GM12878 (cell line): ENCODE data around the gene MRPS12. TPM values are rescaled to one million over a fixed set of nuclear protein-coding genes. Genes with fewer than 3 reads are reported as not detected.

Source experiments
- ATAC-seq: fragments of 200-7000 bp; cut with Tn5 transposase; 3 replicates; pipeline ENCODE4 v1.9.1; 2020; ENCODE audit warnings: mild to moderate bottlenecking, moderate library complexity
- BruUV-seq: library from RNA; stranded (reverse); fragments of 400-500 nt; replicated peaks from 2 replicates; lab custom pipeline; 2021; lab: Mats Ljungman, UMichigan
- CTCF ChIA-PET: fragments of 300-600 bp; sonication (Branson Sonifier 250); formaldehyde crosslinking; extraction: SDS; loops from one replicate; lab custom pipeline; 2021; ENCODE audit warnings: inconsistent platforms; lab: Yijun Ruan, JAX
- POLR2A ChIA-PET: fragments of 350-600 bp; formaldehyde crosslinking; extraction: SDS; loops from one replicate; lab custom pipeline; 2021; ENCODE audit warnings: inconsistent platforms; lab: Charles Lee
- RAD21 ChIA-PET: fragments of 300-600 bp; sonication (Branson Sonifier 250); formaldehyde crosslinking; loops from one replicate; lab custom pipeline; 2023; ENCODE audit warnings: antibody characterized with exemption; ENCODE audit not compliant: unreplicated experiment; lab: Charles Lee
- SMC1A ChIA-PET: fragments of 300-600 bp; sonication (Branson Sonifier 250); formaldehyde crosslinking; loops from one replicate; lab custom pipeline; 2023; ENCODE audit not compliant: unreplicated experiment, uncharacterized antibody; lab: Charles Lee
- DNase-seq: peaks from one replicate; pipeline ENCODE4 v3.0.0-alpha.2; 2011; ENCODE audit warnings: low read depth, low spot score
- FAIRE-seq: peaks from 3 replicates; lab custom pipeline; 2011; peaks lifted over from hg19 to GRCh38; lab: Jason Lieb, UNC
- H2AFZ ChIP-seq: 2 replicates; pipeline ENCODE4 v1.6.0; 2011; ENCODE audit warnings: low read depth, low read length, control low read depth; ENCODE audit not compliant: control insufficient read depth
- H3K27ac ChIP-seq: 2 replicates; pipeline ENCODE4 v1.5.1; 2011; ENCODE audit warnings: control low read depth; ENCODE audit not compliant: control insufficient read depth, insufficient read depth
- H3K27me3 ChIP-seq, 2 experiments: replicated peaks in 1 of 2; 2 replicates each; pipeline versions ENCODE4 v1.6.0 to v1.6.1; 2011; ENCODE audit warnings: low read length in 1 of 2; ENCODE audit not compliant: control insufficient read depth in 2 of 2, insufficient read depth in 2 of 2
- H3K36me3 ChIP-seq, 2 experiments: 2 replicates each; pipeline ENCODE4 v1.5.1; 2011; ENCODE audit warnings: low read length in 1 of 2; ENCODE audit not compliant: control insufficient read depth in 2 of 2, insufficient read depth in 2 of 2
- H3K4me1 ChIP-seq: 2 replicates; pipeline ENCODE4 v1.6.1; 2011; ENCODE audit warnings: mild to moderate bottlenecking, low read length, moderate library complexity, mixed read lengths; ENCODE audit not compliant: control insufficient read depth, insufficient read depth
- H3K4me2 ChIP-seq: 2 replicates; pipeline ENCODE4 v1.6.0; 2011; ENCODE audit warnings: control low read depth; ENCODE audit not compliant: control insufficient read depth, insufficient read depth
- H3K4me3 ChIP-seq: fragments of 200-600 bp; sonication (generic); 2 replicates; pipeline ENCODE4 v1.5.1; 2016
- H3K79me2 ChIP-seq: 2 replicates; pipeline ENCODE4 v1.6.0; 2011; ENCODE audit warnings: low read length; ENCODE audit not compliant: control insufficient read depth, insufficient read depth
- H3K9ac ChIP-seq: 2 replicates; pipeline ENCODE4 v1.8.0; 2011; ENCODE audit warnings: low read length, control low read depth, mixed read lengths; ENCODE audit not compliant: control insufficient read depth, insufficient read depth
- H3K9me3 ChIP-seq: replicated peaks from 3 replicates; pipeline ENCODE4 v1.5.1; 2011; ENCODE audit warnings: mild to moderate bottlenecking, low read length; ENCODE audit not compliant: control insufficient read depth, insufficient read depth
- H4K20me1 ChIP-seq: 2 replicates; pipeline ENCODE4 v1.6.0; 2011; ENCODE audit not compliant: control insufficient read depth, insufficient read depth
- WGBS: methylation state at CpG from one replicate; pipeline ENCODE4 v1.1.6; 2016; ENCODE audit warnings: low lambda C conversion rate; ENCODE audit not compliant: insufficient replicate concordance, insufficient coverage; ENCODE audit errors: missing lambda C conversion rate; 5-methylcytosine and 5-hydroxymethylcytosine counted together
- in situ Hi-C: fragments of 300-500 bp; cut with MboI; formaldehyde crosslinking; loops from 9 replicates; pipeline ENCODE4 v1.14.3; 2018; ENCODE audit warnings: mixed read lengths
- intact Hi-C: fragments of 100-400 bp; cut with micrococcal nuclease; formaldehyde crosslinking; loops from one replicate; pipeline ENCODE4 v1.14.2; 2022; ENCODE audit not compliant: unreplicated experiment
- polyA plus RNA-seq, 11 experiments: library from polyadenylated mRNA; depleted of rRNA in 4 of 11; unstranded in 6 of 11; stranded (reverse) in 5 of 11; fragments of >200 nt; fragmentation: Nextera tagmentation in 4 of 11; fragmentation: Illumina TruSeq in 1 of 11; extraction: Ambion mirVana in 4 of 11; extraction: Trizol in 1 of 11; gene quantifications; 1 replicate in 1 of 11; 2 replicates in 10 of 11; pipeline versions ENCODE4 v1.2.1 to v1.2.3, GENCODE V29; 2011 to 2016; ENCODE audit warnings: inconsistent platforms in 2 of 11, missing spikeins in 2 of 11, low read depth in 1 of 11
- total RNA-seq, 4 experiments: library from RNA; depleted of rRNA in 3 of 4; stranded (reverse); fragments of >200 nt in 3 of 4; fragmentation: Illumina TruSeq in 1 of 4; extraction: Trizol in 1 of 4; gene quantifications; 2 replicates each; pipeline versions ENCODE4 v1.2.1 to v1.2.3, GENCODE V29; 2013 to 2021
- TF ChIP-seq, protein P1 (sequence below): fragments of 150-350 bp; IDR thresholded peaks from 2 replicates; pipeline ENCODE4 v1.6.1; 2014; ENCODE audit warnings: mild to moderate bottlenecking, low read depth, low read length

The MRPS12 gene
- total and polyA plus RNA-seq, 10 of the 15 experiments (the other 5 are each of a cell fraction or from before 2014, with no cell fraction given): 7.3 to 205 (median 77.3) TPM

DNA sequence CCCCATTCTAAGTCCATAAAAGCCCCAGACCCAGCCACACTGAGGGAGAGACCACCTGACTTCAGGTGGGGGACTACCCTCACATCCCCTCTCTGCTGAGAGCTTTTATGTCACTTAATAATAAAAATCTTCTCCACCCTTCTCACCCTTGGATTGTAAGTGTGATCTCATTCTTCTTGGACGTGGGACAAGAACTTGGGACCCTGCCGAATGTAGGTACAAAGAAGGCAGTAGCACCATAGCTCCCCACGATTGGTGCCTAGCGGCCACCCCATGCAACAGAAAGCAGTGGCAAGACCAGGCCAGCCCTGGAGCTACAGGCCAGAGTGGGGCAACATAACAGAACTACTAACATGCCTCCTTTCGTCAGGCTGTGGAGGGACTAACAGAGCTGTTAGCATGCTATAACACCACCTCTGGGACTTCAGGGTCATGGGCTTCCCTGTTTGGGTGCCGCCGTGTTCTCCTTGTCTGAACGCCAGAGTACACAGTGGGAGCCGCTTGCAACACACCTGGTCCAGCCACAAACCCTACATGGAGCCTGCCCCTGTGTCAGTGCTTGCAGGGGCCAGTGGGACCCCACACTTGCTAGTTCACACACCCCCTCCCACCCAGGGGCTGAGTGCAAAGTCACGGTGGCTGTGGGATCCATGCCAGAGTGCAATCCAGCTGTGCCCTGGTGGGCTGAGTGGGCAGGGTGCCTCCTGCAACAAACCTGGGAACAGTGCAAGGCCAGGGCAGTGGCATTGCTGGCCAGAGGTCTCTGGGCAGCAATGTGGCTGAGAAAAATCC is 50.0 kb downstream of the MRPS12 start:
- Histone ChIP-seq H3K4me2 (no peak overlapping the region), H3K27me3 (no peaks in the 10 kb centered on the region; a peak in 1 of 4 replicates), H3K79me2 (no peaks in the 10 kb centered on the region), H3K9ac (no peak overlapping the region)
- ChIA-PET POLR2A (interaction anchor here (0.7 to 1.4 kb wide), 3 partner anchors 10 to 30 kb away, joined by 3 to 4 read pairs (median 3); no protein-coding TSS in a partner anchor), RAD21 (interaction anchor here (1.1 kb wide), 1 partner anchor 14 kb away, joined by 3 read pairs; no protein-coding TSS in a partner anchor), SMC1A (no interaction called here)
- BruUV-seq: no TSS peak
- FAIRE-seq: no peak
- intact Hi-C loops: no loop called here
- TF ChIP-seq, protein P1, sequence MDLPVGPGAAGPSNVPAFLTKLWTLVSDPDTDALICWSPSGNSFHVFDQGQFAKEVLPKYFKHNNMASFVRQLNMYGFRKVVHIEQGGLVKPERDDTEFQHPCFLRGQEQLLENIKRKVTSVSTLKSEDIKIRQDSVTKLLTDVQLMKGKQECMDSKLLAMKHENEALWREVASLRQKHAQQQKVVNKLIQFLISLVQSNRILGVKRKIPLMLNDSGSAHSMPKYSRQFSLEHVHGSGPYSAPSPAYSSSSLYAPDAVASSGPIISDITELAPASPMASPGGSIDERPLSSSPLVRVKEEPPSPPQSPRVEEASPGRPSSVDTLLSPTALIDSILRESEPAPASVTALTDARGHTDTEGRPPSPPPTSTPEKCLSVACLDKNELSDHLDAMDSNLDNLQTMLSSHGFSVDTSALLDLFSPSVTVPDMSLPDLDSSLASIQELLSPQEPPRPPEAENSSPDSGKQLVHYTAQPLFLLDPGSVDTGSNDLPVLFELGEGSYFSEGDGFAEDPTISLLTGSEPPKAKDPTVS: no peak
- TF ChIP-seq, all 136 proteins: peak for 0
- H3K9me3 ChIP-seq: peaks cover 2% of the 10 kb centered on the region; the same call in 2 of the 3 replicates
- peaks cover 21% of the 10 kb centered on the region for H3K4me1 ChIP-seq
- CTCF ChIA-PET: no interaction called here
- DNase-seq (no peak), ATAC-seq (no peak)
- WGBS: 84% methylated on average over 10 of the region's 10 CpGs
- H3K27ac ChIP-seq: no peak overlapping the region
- no peaks in the 10 kb centered on the region for H3K36me3 ChIP-seq
- H3K4me3 ChIP-seq: no peak overlapping the region
- in situ Hi-C loops: no loop called here
- H2AFZ ChIP-seq: no peak overlapping the region
- H4K20me1 ChIP-seq: no peaks in the 10 kb centered on the region

Other genes with a start within 250 kb of the MRPS12 start
Only the 7 nearest of the 15 such genes appear.
- 319 and 322 TPM in 2 replicates for gene HNRNPL, start 81.0 kb upstream of the MRPS12 start, total RNA-seq (2014; rRNA removed)
- gene HNRNPL, start 81.0 kb upstream of the MRPS12 start, total RNA-seq (2014; rRNA removed; fragmentation: Illumina TruSeq; extraction: Trizol): 240 and 248 TPM in 2 replicates
- gene HNRNPL, start 81.0 kb upstream of the MRPS12 start, total RNA-seq (2021): 512 and 523 TPM in 2 replicates
- gene HNRNPL, start 81.0 kb upstream of the MRPS12 start, polyA plus RNA-seq (2011; rRNA removed): 278 and 395 TPM in 2 replicates
- gene HNRNPL, start 81.0 kb upstream of the MRPS12 start, polyA plus RNA-seq (2014; fragmentation: Illumina TruSeq; extraction: Trizol): 416 and 440 TPM in 2 replicates
- 10 to 100 TPM; 32.5 to 92.5 TPM for gene HNRNPL, start 81.0 kb upstream of the MRPS12 start, polyA plus RNA-seq (2014; fragmentation: Nextera tagmentation; extraction: Ambion mirVana)
- 241 and 268 TPM in 2 replicates for gene HNRNPL, start 81.0 kb upstream of the MRPS12 start, polyA plus RNA-seq (2014; rRNA removed)
- 100 to 1,000 TPM; 294 to 346 TPM for gene HNRNPL, start 81.0 kb upstream of the MRPS12 start, polyA plus RNA-seq (2016; fragmentation: Nextera tagmentation; extraction: Ambion mirVana)
- 50.8 and 55.1 TPM in 2 replicates for gene RINL, start 52.7 kb upstream of the MRPS12 start, total RNA-seq (2014; rRNA removed)
- gene RINL, start 52.7 kb upstream of the MRPS12 start, total RNA-seq (2014; rRNA removed; fragmentation: Illumina TruSeq; extraction: Trizol): 35.6 and 37.8 TPM in 2 replicates
- gene RINL, start 52.7 kb upstream of the MRPS12 start, total RNA-seq (2021): 51.3 and 54.9 TPM in 2 replicates
- gene RINL, start 52.7 kb upstream of the MRPS12 start, polyA plus RNA-seq (2011; rRNA removed): 44.4 and 64.2 TPM in 2 replicates
- gene RINL, start 52.7 kb upstream of the MRPS12 start, polyA plus RNA-seq (2014; fragmentation: Illumina TruSeq; extraction: Trizol): 29.7 and 36.4 TPM in 2 replicates
- gene RINL, start 52.7 kb upstream of the MRPS12 start, polyA plus RNA-seq (2014; fragmentation: Nextera tagmentation; extraction: Ambion mirVana): 10 to 100 TPM; 14.5 to 16.3 TPM
- 54.8 and 62.4 TPM in 2 replicates for gene RINL, start 52.7 kb upstream of the MRPS12 start, polyA plus RNA-seq (2014; rRNA removed)
- 10 to 100 TPM; 46.3 to 48.9 TPM for gene RINL, start 52.7 kb upstream of the MRPS12 start, polyA plus RNA-seq (2016; fragmentation: Nextera tagmentation; extraction: Ambion mirVana)
- 27.6 and 29.5 TPM in 2 replicates for gene SIRT2, start 31.3 kb upstream of the MRPS12 start, total RNA-seq (2014; rRNA removed)
- gene SIRT2, start 31.3 kb upstream of the MRPS12 start, total RNA-seq (2014; rRNA removed; fragmentation: Illumina TruSeq; extraction: Trizol): 14.6 and 15.9 TPM in 2 replicates
- 22.4 and 22.9 TPM in 2 replicates for gene SIRT2, start 31.3 kb upstream of the MRPS12 start, total RNA-seq (2021)
- gene SIRT2, start 31.3 kb upstream of the MRPS12 start, polyA plus RNA-seq (2011; rRNA removed): 16.5 and 38.7 TPM in 2 replicates
- gene SIRT2, start 31.3 kb upstream of the MRPS12 start, polyA plus RNA-seq (2014; fragmentation: Illumina TruSeq; extraction: Trizol): 16.3 and 25.4 TPM in 2 replicates
- gene SIRT2, start 31.3 kb upstream of the MRPS12 start, polyA plus RNA-seq (2014; fragmentation: Nextera tagmentation; extraction: Ambion mirVana): 1 to 10 TPM; 1.4 to 5.1 TPM
- gene SIRT2, start 31.3 kb upstream of the MRPS12 start, polyA plus RNA-seq (2014; rRNA removed): 21.4 and 25.5 TPM in 2 replicates
- gene SIRT2, start 31.3 kb upstream of the MRPS12 start, polyA plus RNA-seq (2016; fragmentation: Nextera tagmentation; extraction: Ambion mirVana): 10 to 100 TPM; 25.6 to 27.5 TPM
- gene NFKBIB, start 31.0 kb upstream of the MRPS12 start, total RNA-seq (2014; rRNA removed): 45.0 and 52.2 TPM in 2 replicates
- gene NFKBIB, start 31.0 kb upstream of the MRPS12 start, total RNA-seq (2014; rRNA removed; fragmentation: Illumina TruSeq; extraction: Trizol): 11.0 and 11.7 TPM in 2 replicates
- 47.6 and 54.6 TPM in 2 replicates for gene NFKBIB, start 31.0 kb upstream of the MRPS12 start, total RNA-seq (2021)
- gene NFKBIB, start 31.0 kb upstream of the MRPS12 start, polyA plus RNA-seq (2011; rRNA removed): 12.4 and 25.7 TPM in 2 replicates
- gene NFKBIB, start 31.0 kb upstream of the MRPS12 start, polyA plus RNA-seq (2014; fragmentation: Illumina TruSeq; extraction: Trizol): 3.7 and 8.6 TPM in 2 replicates
- gene NFKBIB, start 31.0 kb upstream of the MRPS12 start, polyA plus RNA-seq (2014; fragmentation: Nextera tagmentation; extraction: Ambion mirVana): 1 to 10 TPM; 1.2 to 4.3 TPM
- gene NFKBIB, start 31.0 kb upstream of the MRPS12 start, polyA plus RNA-seq (2014; rRNA removed): 60.9 and 74.0 TPM in 2 replicates
- 10 to 100 TPM; 36.3 to 43.5 TPM for gene NFKBIB, start 31.0 kb upstream of the MRPS12 start, polyA plus RNA-seq (2016; fragmentation: Nextera tagmentation; extraction: Ambion mirVana)
- gene CCER2, start 18.8 kb upstream of the MRPS12 start, total RNA-seq (2014; rRNA removed): 0.28 and 0.33 TPM in 2 replicates
- 0.27 and 0.37 TPM in 2 replicates for gene CCER2, start 18.8 kb upstream of the MRPS12 start, total RNA-seq (2014; rRNA removed; fragmentation: Illumina TruSeq; extraction: Trizol)
- 0.21 and 0.56 TPM in 2 replicates for gene CCER2, start 18.8 kb upstream of the MRPS12 start, total RNA-seq (2021)
- gene CCER2, start 18.8 kb upstream of the MRPS12 start, polyA plus RNA-seq (2011; rRNA removed): 0.13 and 0.23 TPM in 2 replicates
- gene CCER2, start 18.8 kb upstream of the MRPS12 start, polyA plus RNA-seq (2014; fragmentation: Illumina TruSeq; extraction: Trizol): 0.62 TPM in 1 of 2 replicates, not detected in the other
- under 1 TPM; 0.26 TPM for gene CCER2, start 18.8 kb upstream of the MRPS12 start, polyA plus RNA-seq (2014; fragmentation: Nextera tagmentation; extraction: Ambion mirVana)
- gene CCER2, start 18.8 kb upstream of the MRPS12 start, polyA plus RNA-seq (2014; rRNA removed): 0.55 and 1.4 TPM in 2 replicates
- under 1 TPM; 0.19 to 0.59 TPM for gene CCER2, start 18.8 kb upstream of the MRPS12 start, polyA plus RNA-seq (2016; fragmentation: Nextera tagmentation; extraction: Ambion mirVana)
- 33.7 and 34.1 TPM in 2 replicates for gene SARS2, start 181 bp upstream of the MRPS12 start, total RNA-seq (2014; rRNA removed)
- gene SARS2, start 181 bp upstream of the MRPS12 start, total RNA-seq (2014; rRNA removed; fragmentation: Illumina TruSeq; extraction: Trizol): 18.5 and 21.4 TPM in 2 replicates
- gene SARS2, start 181 bp upstream of the MRPS12 start, total RNA-seq (2021): 35.9 and 38.2 TPM in 2 replicates
- 9.1 and 20.9 TPM in 2 replicates for gene SARS2, start 181 bp upstream of the MRPS12 start, polyA plus RNA-seq (2011; rRNA removed)
- gene SARS2, start 181 bp upstream of the MRPS12 start, polyA plus RNA-seq (2014; fragmentation: Illumina TruSeq; extraction: Trizol): 7.3 and 19.0 TPM in 2 replicates
- 1 to 10 TPM; 2.6 to 7.8 TPM for gene SARS2, start 181 bp upstream of the MRPS12 start, polyA plus RNA-seq (2014; fragmentation: Nextera tagmentation; extraction: Ambion mirVana)
- 50.3 and 77.8 TPM in 2 replicates for gene SARS2, start 181 bp upstream of the MRPS12 start, polyA plus RNA-seq (2014; rRNA removed)
- 10 to 100 TPM; 35.8 to 42.7 TPM for gene SARS2, start 181 bp upstream of the MRPS12 start, polyA plus RNA-seq (2016; fragmentation: Nextera tagmentation; extraction: Ambion mirVana)
- 7.2 and 10.6 TPM in 2 replicates for gene FBXO17, start 44.8 kb downstream of the MRPS12 start, total RNA-seq (2014; rRNA removed)
- 5.5 and 5.6 TPM in 2 replicates for gene FBXO17, start 44.8 kb downstream of the MRPS12 start, total RNA-seq (2014; rRNA removed; fragmentation: Illumina TruSeq; extraction: Trizol)
- 8.7 and 11.1 TPM in 2 replicates for gene FBXO17, start 44.8 kb downstream of the MRPS12 start, total RNA-seq (2021)
- 6.5 and 7.2 TPM in 2 replicates for gene FBXO17, start 44.8 kb downstream of the MRPS12 start, polyA plus RNA-seq (2011; rRNA removed)
- gene FBXO17, start 44.8 kb downstream of the MRPS12 start, polyA plus RNA-seq (2014; fragmentation: Illumina TruSeq; extraction: Trizol): 5.1 and 6.0 TPM in 2 replicates
- 1 to 10 TPM; 2.2 to 2.4 TPM for gene FBXO17, start 44.8 kb downstream of the MRPS12 start, polyA plus RNA-seq (2014; fragmentation: Nextera tagmentation; extraction: Ambion mirVana)
- gene FBXO17, start 44.8 kb downstream of the MRPS12 start, polyA plus RNA-seq (2014; rRNA removed): 8.9 and 11.6 TPM in 2 replicates
- 1 to 10 TPM; 3.6 to 4.0 TPM for gene FBXO17, start 44.8 kb downstream of the MRPS12 start, polyA plus RNA-seq (2016; fragmentation: Nextera tagmentation; extraction: Ambion mirVana)